Gastrocnemius medialis (tissue), 4 donors: ENCODE data around the gene BCR. TPM values are rescaled to one million over a fixed set of nuclear protein-coding genes. Genes with fewer than 3 reads are reported as not detected.
A peak's percentile ranks its signal among the peaks of the same experiment; 100 is the strongest.

ENCODE experiments used
- ATAC-seq, 2 donors: fragments of 150-250 bp; one replicate each; pipeline ENCODE4 v1.9.1; 2016
- DNase-seq, 2 donors: peaks; one replicate each; pipeline ENCODE4 v3.0.0-alpha.2; 2019
- H3K27ac ChIP-seq, 4 donors: fragments of 200-600 bp; sonication (generic); 1 replicate in 1 of 4; 2 replicates in 3 of 4; pipeline ENCODE4 v1.5.1; 2016 to 2018; ENCODE audit warnings: mild to moderate bottlenecking in 2 of 4, moderate library complexity in 1 of 4
- H3K27me3 ChIP-seq, 3 donors: fragments of 200-600 bp; sonication (generic) in 2 of 3; 1 replicate in 1 of 3; 2 replicates in 2 of 3; pipeline versions ENCODE4 v1.5.1 to v1.6.0; 2016 to 2019; ENCODE audit warnings: mild to moderate bottlenecking in 1 of 3, moderate library complexity in 1 of 3
- H3K36me3 ChIP-seq, 2 donors: fragments of 200-600 bp; sonication (generic) in 1 of 2; one replicate each; pipeline ENCODE4 v1.5.1; 2017 to 2018
- H3K4me1 ChIP-seq, 2 donors: fragments of 200-600 bp; sonication (generic) in 1 of 2; one replicate each; pipeline ENCODE4 v1.5.1; 2016 to 2017; ENCODE audit warnings: mild to moderate bottlenecking in 2 of 2
- H3K4me3 ChIP-seq, 4 donors: fragments of 200-600 bp; sonication (generic) in 3 of 4; 1 replicate in 1 of 4; 2 replicates in 3 of 4; pipeline ENCODE4 v1.5.1; 2016 to 2019; ENCODE audit warnings: mild to moderate bottlenecking in 2 of 4
- H3K9me3 ChIP-seq, 3 donors: fragments of 200-600 bp; sonication (generic) in 2 of 3; 1 replicate in 1 of 3; 2 replicates in 2 of 3; pipeline ENCODE4 v1.5.1; 2016 to 2019
- CTCF ChIP-seq, 5 experiments: fragments of 450-650 bp in 3 of 5; fragments of 200-600 bp in 2 of 5; sonication (generic) in 2 of 5; IDR thresholded peaks in 4 of 5; conservative IDR thresholded peaks in 1 of 5; 1 replicate in 4 of 5; 2 replicates in 1 of 5; pipeline ENCODE4 v1.5.1; 2016 to 2019; ENCODE audit warnings: antibody characterized with exemption in 5 of 5, mild to moderate bottlenecking in 3 of 5, moderate library complexity in 3 of 5
- POLR2A ChIP-seq, 2 donors: fragments of 450-650 bp; IDR thresholded peaks; one replicate each; pipeline ENCODE4 v1.6.1; 2017; ENCODE audit warnings: antibody characterized with exemption in 2 of 2, mild to moderate bottlenecking in 2 of 2, moderate library complexity in 2 of 2
- in situ Hi-C, 4 donors: fragments of 200-750 bp; cut with MboI; loops; one replicate each; pipeline versions ENCODE4 v1.15.0 to v1.8.0; 2017; ENCODE audit warnings: low sequenced_read_pairs in 4 of 4
- intact Hi-C: fragments of 100-400 bp; cut with DNase I; formaldehyde crosslinking; loops from one replicate; pipeline ENCODE4 v1.15.1; 2023; ENCODE audit warnings: low total_unique reads
- total RNA-seq, 4 donors: library from RNA; depleted of rRNA; stranded (reverse); fragments of >200 nt; gene quantifications; one replicate each; pipeline versions ENCODE4 v1.1.0 to v1.2.3, GENCODE V29; 2016

The BCR gene
- total RNA-seq, 4 donors from 2014 or later, result 10.3 to 13.0 (median 12.4) TPM

- intact Hi-C loops, result loop anchor here (5.0 kb wide), 1 partner anchor 55 kb away; no protein-coding TSS in a partner anchor
- Histone ChIP-seq H3K27ac (peak overlapping the region in 2 of 4 donors; percentile 11 to 13), H3K4me3 (peak overlapping the region; percentile 31 to 54 (median 51)), H3K36me3 (no peaks in the 10 kb centered on the region), H3K4me1 (peaks cover 36 to 41% of the 10 kb centered on the region in 2 donors), H3K9me3 (no peaks in the 10 kb centered on the region), H3K27me3 (no peaks in the 10 kb centered on the region)
- in situ Hi-C loops, result loop anchor here in 2 of 4 donors (25.0 kb wide), 1 partner anchor 205 kb away; no protein-coding TSS in a partner anchor
- peak in 1 of 2 donors; percentile 30 for DNase-seq
- peak in 1 of 2 donors; percentile 47 for ATAC-seq
- no peak for TF ChIP-seq POLR2A (IDR thresholded peaks at IDR 0.05)
- TF ChIP-seq CTCF (IDR thresholded peaks at IDR 0.05 in 4 of 5, conservative IDR thresholded peaks at IDR 0.05 in 1 of 5), result no peak
Observed at GRCh38 chr22:23182309-23183060, 2.2 kb downstream of the BCR start.

- ATAC-seq (no peak), DNase-seq (no peak)
- no peaks in the 10 kb centered on the region for H3K36me3 ChIP-seq
- peaks cover 36 to 41% of the 10 kb centered on the region in 2 donors for H3K4me1 ChIP-seq
- H3K27me3 ChIP-seq, result no peaks in the 10 kb centered on the region
- H3K4me3 ChIP-seq, result peak overlapping the region; percentile 31 to 54 (median 51)
- intact Hi-C loops, result loop anchor here (5.0 kb wide), 1 partner anchor 54 kb away; no protein-coding TSS in a partner anchor
- TF ChIP-seq CTCF (IDR thresholded peaks at IDR 0.05 in 4 of 5, conservative IDR thresholded peaks at IDR 0.05 in 1 of 5) (no peak), POLR2A (IDR thresholded peaks at IDR 0.05) (no peak)
- H3K27ac ChIP-seq, result peak overlapping the region in 2 of 4 donors; percentile 11 to 13
- H3K9me3 ChIP-seq, result no peaks in the 10 kb centered on the region
- in situ Hi-C loops, result loop anchor here in 2 of 4 donors (25.0 kb wide), 1 partner anchor 204 kb away; no protein-coding TSS in a partner anchor
Observed at GRCh38 chr22:23183061-23183698, 2.9 kb downstream of the BCR start.

GRCh38 chr22:23184100-23184763, 3.9 kb downstream of the BCR start:
- H3K4me3 ChIP-seq, result peak overlapping the region in 2 of 4 donors; percentile 49 to 53

More at GRCh38 chr22:23184100-23184763, 3.9 kb downstream of the BCR start:
- H3K9me3 ChIP-seq, result no peaks in the 10 kb centered on the region
- no peak for TF ChIP-seq CTCF (IDR thresholded peaks at IDR 0.05 in 4 of 5, conservative IDR thresholded peaks at IDR 0.05 in 1 of 5)
- TF ChIP-seq POLR2A (IDR thresholded peaks at IDR 0.05), result no peak
- no peak for DNase-seq
- H3K27ac ChIP-seq, result no peak overlapping the region
- H3K27me3 ChIP-seq, result no peaks in the 10 kb centered on the region
- H3K36me3 ChIP-seq, result no peaks in the 10 kb centered on the region
- ATAC-seq, result no peak
- intact Hi-C loops (loop anchor here (5.0 kb wide), 1 partner anchor 53 kb away; no protein-coding TSS in a partner anchor), in situ Hi-C loops (loop anchor here in 2 of 4 donors (25.0 kb wide), 1 partner anchor 203 kb away; no protein-coding TSS in a partner anchor)
- peaks cover 30 to 34% of the 10 kb centered on the region in 2 donors for H3K4me1 ChIP-seq
